Measurements from ENCODE around the gene VKORC1. TPM values are rescaled to one million over a fixed set of nuclear protein-coding genes. Genes with fewer than 3 reads are reported as not detected.

VKORC1 gene
- total and polyA plus RNA-seq, 2 experiments from 2014 or later: 89.6 to 100 TPM

- no peaks in the 10 kb centered on the region for H3K4me1 ChIP-seq (ENCODE audit: insufficient read depth)
- H3K36me3 ChIP-seq (ENCODE audit: insufficient read depth): no peaks in the 10 kb centered on the region
- DNase-seq (ENCODE audit: low spot score): no peak
- H3K79me2 ChIP-seq (replicated peaks; ENCODE audit: insufficient read depth): no peaks in the 10 kb centered on the region
- H3K4me3 Mint-ChIP-seq: no peak overlapping the region
- H3K9me3 Mint-ChIP-seq: no peaks in the 10 kb centered on the region
- H2AFZ ChIP-seq: no peak overlapping the region
- H3K4me1 Mint-ChIP-seq: peaks cover 5% of the 10 kb centered on the region; the same call in 1 of the 3 replicates
- H3K27me3 ChIP-seq (ENCODE audit: insufficient read depth): no peaks in the 10 kb centered on the region
- H3K4me2 ChIP-seq: no peak overlapping the region
- no peaks in the 10 kb centered on the region; the same call in 1 of the 2 replicates for H4K20me1 ChIP-seq (replicated peaks; ENCODE audit: insufficient read depth)
- no peak overlapping the region for H3K27ac ChIP-seq (ENCODE audit: low read depth)
- H3K27me3 Mint-ChIP-seq (ENCODE audit: insufficient read depth, low read depth, poor library complexity): peaks cover 17% of the 10 kb centered on the region
- H3K27ac Mint-ChIP-seq: peak overlapping the region; percentile 29; the same call in 1 of the 2 replicates
- peaks cover 21% of the 10 kb centered on the region for H3K36me3 Mint-ChIP-seq (ENCODE audit: low read depth)
- TF ChIP-seq JUNB (IDR thresholded peaks at IDR 0.05; ENCODE audit: unreplicated experiment) (no peak), REST (IDR thresholded peaks at IDR 0.05; ENCODE audit: unreplicated experiment) (no peak), ETS1 (IDR thresholded peaks at IDR 0.05) (no peak), EZH2phosphoT487 (IDR thresholded peaks at IDR 0.05; ENCODE audit: unreplicated experiment) (no peak), POLR2AphosphoS5 (IDR thresholded peaks at IDR 0.05; ENCODE audit: low read depth) (no peak), CREB1 (CRISPR knock-in tag; IDR thresholded peaks at IDR 0.05; ENCODE audit: low read depth) (no peak), NANOG (IDR thresholded peaks at IDR 0.05; ENCODE audit: borderline replicate concordance) (no peak), CTCF (conservative IDR thresholded peaks at IDR 0.05; ENCODE audit: low read depth in 2 of 2) (no peak), STAT1 (IDR thresholded peaks at IDR 0.05; ENCODE audit: unreplicated experiment) (no peak), ZNF114 (CRISPR knock-in tag; IDR thresholded peaks at IDR 0.05) (no peak), ZNF331 (CRISPR knock-in tag; IDR thresholded peaks at IDR 0.05; ENCODE audit: low read depth) (no peak), EZH2 (IDR thresholded peaks at IDR 0.05; ENCODE audit: low read depth, unreplicated experiment) (no peak)
- H3F3A ChIP-seq (replicated peaks; ENCODE audit: low read depth): no peaks in the 10 kb centered on the region
- H3K9me2 ChIP-seq (ENCODE audit: insufficient read depth): no peaks in the 10 kb centered on the region
- H3K4me3 ChIP-seq: no peak overlapping the region
- no peak for ATAC-seq
These were observed 8.5 kb downstream of the VKORC1 start for GRCh38 chr16:31085873-31086628.

Measured in GM23338 (cell line).